HepG2 (cell line): ENCODE measurements around the gene HOXA5. TPM values are rescaled to one million over a fixed set of nuclear protein-coding genes. Genes with fewer than 3 reads are reported as not detected.

ENCODE experiments used
- GATAD2A ChIP-seq: IDR thresholded peaks from 2 replicates; pipeline ENCODE4 v1.6.1; 2016
- HNF4A ChIP-seq: sonication (generic); formaldehyde crosslinking; IDR thresholded peaks from 2 replicates; pipeline ENCODE4 v1.4.0; 2020; ENCODE audit warnings: missing genetic modification reagents
- HNRNPL ChIP-seq: fragments of 200-400 bp; formaldehyde crosslinking; IDR thresholded peaks from 2 replicates; pipeline ENCODE4 v1.6.1; 2017; ENCODE audit warnings: mild to moderate bottlenecking, low read depth, low read length
- HOMEZ ChIP-seq: IDR thresholded peaks from 2 replicates; pipeline ENCODE4 v1.6.1; 2016; ENCODE audit warnings: low read depth
- MXD1 ChIP-seq: sonication (generic); formaldehyde crosslinking; IDR thresholded peaks from 2 replicates; pipeline ENCODE4 v1.4.0; 2020; ENCODE audit warnings: mild to moderate bottlenecking, missing genetic modification reagents
- PATZ1 ChIP-seq: sonication (generic); formaldehyde crosslinking; IDR thresholded peaks from 2 replicates; pipeline ENCODE4 v1.4.0; 2020; ENCODE audit warnings: missing genetic modification reagents
- SNAPC4 ChIP-seq: sonication (generic); formaldehyde crosslinking; IDR thresholded peaks from 2 replicates; pipeline ENCODE4 v1.4.0; 2020; ENCODE audit warnings: mild to moderate bottlenecking, missing genetic modification reagents
- ZNF282 ChIP-seq: fragments of 450-650 bp; IDR thresholded peaks from 2 replicates; pipeline ENCODE4 v1.6.1; 2018; ENCODE audit not compliant: partially characterized antibody
- polyA plus RNA-seq, 8 experiments: library from polyadenylated mRNA; depleted of rRNA in 3 of 8; stranded (reverse) in 7 of 8; unstranded in 1 of 8; fragments of >200 nt; fragmentation: Illumina TruSeq in 4 of 8; extraction: Trizol in 4 of 8; gene quantifications; 2 replicates each; pipeline versions ENCODE4 v1.2.1 to v1.2.3, GENCODE V29; 2011 to 2016; ENCODE audit warnings: low read depth in 4 of 8, missing spikeins in 1 of 8, mixed read lengths in 1 of 8; ENCODE audit not compliant: insufficient read depth in 1 of 8
- total RNA-seq, 5 experiments: library from RNA; depleted of rRNA; stranded (reverse); fragments of >200 nt; fragmentation: Illumina TruSeq; extraction: Trizol; gene quantifications; 2 replicates each; pipeline ENCODE4 v1.2.3, GENCODE V29; 2016; ENCODE audit warnings: low read depth in 1 of 5
- TF ChIP-seq, protein P1 (sequence below): sonication (generic); formaldehyde crosslinking; IDR thresholded peaks from 2 replicates; pipeline ENCODE4 v1.4.0; 2020; ENCODE audit warnings: mild to moderate bottlenecking, missing genetic modification reagents
- TF ChIP-seq, protein P2 (sequence below): sonication (generic); formaldehyde crosslinking; conservative IDR thresholded peaks from 2 replicates; pipeline ENCODE4 v1.8.1; 2023; ENCODE audit warnings: missing genetic modification reagents
- TF ChIP-seq, protein P3 (sequence below): sonication (generic); formaldehyde crosslinking; IDR thresholded peaks from 2 replicates; pipeline ENCODE4 v1.8.0; 2022; ENCODE audit warnings: mild to moderate bottlenecking, missing genetic modification reagents

The HOXA5 gene
- total and polyA plus RNA-seq, 2 of the 13 experiments (the other 11 are each of a cell fraction or from before 2014, with no cell fraction given), result 3.2 to 3.6 TPM

GRCh38 chr7:27149842-27150567 lies 6.5 kb upstream of the HOXA5 start (continued):
- TF ChIP-seq, protein P1, sequence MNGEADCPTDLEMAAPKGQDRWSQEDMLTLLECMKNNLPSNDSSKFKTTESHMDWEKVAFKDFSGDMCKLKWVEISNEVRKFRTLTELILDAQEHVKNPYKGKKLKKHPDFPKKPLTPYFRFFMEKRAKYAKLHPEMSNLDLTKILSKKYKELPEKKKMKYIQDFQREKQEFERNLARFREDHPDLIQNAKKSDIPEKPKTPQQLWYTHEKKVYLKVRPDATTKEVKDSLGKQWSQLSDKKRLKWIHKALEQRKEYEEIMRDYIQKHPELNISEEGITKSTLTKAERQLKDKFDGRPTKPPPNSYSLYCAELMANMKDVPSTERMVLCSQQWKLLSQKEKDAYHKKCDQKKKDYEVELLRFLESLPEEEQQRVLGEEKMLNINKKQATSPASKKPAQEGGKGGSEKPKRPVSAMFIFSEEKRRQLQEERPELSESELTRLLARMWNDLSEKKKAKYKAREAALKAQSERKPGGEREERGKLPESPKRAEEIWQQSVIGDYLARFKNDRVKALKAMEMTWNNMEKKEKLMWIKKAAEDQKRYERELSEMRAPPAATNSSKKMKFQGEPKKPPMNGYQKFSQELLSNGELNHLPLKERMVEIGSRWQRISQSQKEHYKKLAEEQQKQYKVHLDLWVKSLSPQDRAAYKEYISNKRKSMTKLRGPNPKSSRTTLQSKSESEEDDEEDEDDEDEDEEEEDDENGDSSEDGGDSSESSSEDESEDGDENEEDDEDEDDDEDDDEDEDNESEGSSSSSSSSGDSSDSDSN (CRISPR knock-in tag), result peak; percentile 77
- TF ChIP-seq ZNF282 (no peak), HNF4A (CRISPR knock-in tag) (no peak), SNAPC4 (CRISPR knock-in tag) (no peak), HNRNPL (0 out of 2 replicates have a peak, but pooled peaks have one; percentile 64), PATZ1 (0 out of 2 replicates have a peak, but pooled peaks have one; percentile 3), HOMEZ (CRISPR knock-in tag) (no peak), GATAD2A (CRISPR knock-in tag) (no peak), MXD1 (CRISPR knock-in tag) (0 out of 2 replicates have a peak, but pooled peaks have one; percentile 14)
- TF ChIP-seq, protein P2, sequence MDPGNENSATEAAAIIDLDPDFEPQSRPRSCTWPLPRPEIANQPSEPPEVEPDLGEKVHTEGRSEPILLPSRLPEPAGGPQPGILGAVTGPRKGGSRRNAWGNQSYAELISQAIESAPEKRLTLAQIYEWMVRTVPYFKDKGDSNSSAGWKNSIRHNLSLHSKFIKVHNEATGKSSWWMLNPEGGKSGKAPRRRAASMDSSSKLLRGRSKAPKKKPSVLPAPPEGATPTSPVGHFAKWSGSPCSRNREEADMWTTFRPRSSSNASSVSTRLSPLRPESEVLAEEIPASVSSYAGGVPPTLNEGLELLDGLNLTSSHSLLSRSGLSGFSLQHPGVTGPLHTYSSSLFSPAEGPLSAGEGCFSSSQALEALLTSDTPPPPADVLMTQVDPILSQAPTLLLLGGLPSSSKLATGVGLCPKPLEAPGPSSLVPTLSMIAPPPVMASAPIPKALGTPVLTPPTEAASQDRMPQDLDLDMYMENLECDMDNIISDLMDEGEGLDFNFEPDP (CRISPR knock-in tag), result 0 out of 2 replicates have a peak, but pooled peaks have one; percentile 75
- TF ChIP-seq, protein P3, sequence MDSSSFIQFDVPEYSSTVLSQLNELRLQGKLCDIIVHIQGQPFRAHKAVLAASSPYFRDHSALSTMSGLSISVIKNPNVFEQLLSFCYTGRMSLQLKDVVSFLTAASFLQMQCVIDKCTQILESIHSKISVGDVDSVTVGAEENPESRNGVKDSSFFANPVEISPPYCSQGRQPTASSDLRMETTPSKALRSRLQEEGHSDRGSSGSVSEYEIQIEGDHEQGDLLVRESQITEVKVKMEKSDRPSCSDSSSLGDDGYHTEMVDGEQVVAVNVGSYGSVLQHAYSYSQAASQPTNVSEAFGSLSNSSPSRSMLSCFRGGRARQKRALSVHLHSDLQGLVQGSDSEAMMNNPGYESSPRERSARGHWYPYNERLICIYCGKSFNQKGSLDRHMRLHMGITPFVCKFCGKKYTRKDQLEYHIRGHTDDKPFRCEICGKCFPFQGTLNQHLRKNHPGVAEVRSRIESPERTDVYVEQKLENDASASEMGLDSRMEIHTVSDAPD (CRISPR knock-in tag), result no peak
